C4-2B (cell line): Measurements from ENCODE around the gene NAV2.

ENCODE experiments used
- H3K27ac ChIP-seq: fragments of 450-650 bp; 2 replicates; pipeline ENCODE4 v1.5.1; 2017
- CTCF ChIP-seq: fragments of 450-650 bp; conservative IDR thresholded peaks from 2 replicates; pipeline ENCODE4 v1.5.1; 2017; ENCODE audit warnings: mild to moderate bottlenecking
- ZFX ChIP-seq: fragments of 450-650 bp; IDR thresholded peaks from 2 replicates; pipeline ENCODE4 v1.6.1; 2017

NAV2 gene

GRCh38 chr11:19730373-19730772 lies 17.7 kb downstream of the NAV2 start:
- TF ChIP-seq ZFX (no peak), CTCF (no peak)
- H3K27ac ChIP-seq = no peak overlapping the region

- TF ChIP-seq CTCF (no peak), ZFX (no peak)
- H3K27ac ChIP-seq = no peak overlapping the region
Observed at GRCh38 chr11:19734171-19734570, 21.5 kb downstream of the NAV2 start.

GRCh38 chr11:19735157-19735908 lies 22.7 kb downstream of the NAV2 start:
- TF ChIP-seq ZFX (no peak), CTCF (no peak)
- no peak overlapping the region for H3K27ac ChIP-seq

GRCh38 chr11:19735909-19736498 lies 23.4 kb downstream of the NAV2 start:
- TF ChIP-seq CTCF (no peak), ZFX (no peak)
- H3K27ac ChIP-seq = no peak overlapping the region

GRCh38 chr11:19736831-19737230 lies 24.2 kb downstream of the NAV2 start:
- TF ChIP-seq CTCF = no peak
- no peak for TF ChIP-seq ZFX
- no peak overlapping the region for H3K27ac ChIP-seq

- TF ChIP-seq CTCF (no peak), ZFX (no peak)
- no peak overlapping the region for H3K27ac ChIP-seq
Observed at GRCh38 chr11:19737575-19737974, 24.9 kb downstream of the NAV2 start.

GRCh38 chr11:19738124-19738523 lies 25.5 kb downstream of the NAV2 start:
- H3K27ac ChIP-seq = no peak overlapping the region
- TF ChIP-seq CTCF (no peak), ZFX (no peak)
